Glomerular visceral epithelial cell (primary cell): ENCODE measurements around the gene ZNF692.

Experiments
- DNase-seq: peaks from one replicate; pipeline ENCODE4 v3.0.0-alpha.2; 2016; ENCODE audit errors: extremely low spot score

The ZNF692 gene

DNA sequence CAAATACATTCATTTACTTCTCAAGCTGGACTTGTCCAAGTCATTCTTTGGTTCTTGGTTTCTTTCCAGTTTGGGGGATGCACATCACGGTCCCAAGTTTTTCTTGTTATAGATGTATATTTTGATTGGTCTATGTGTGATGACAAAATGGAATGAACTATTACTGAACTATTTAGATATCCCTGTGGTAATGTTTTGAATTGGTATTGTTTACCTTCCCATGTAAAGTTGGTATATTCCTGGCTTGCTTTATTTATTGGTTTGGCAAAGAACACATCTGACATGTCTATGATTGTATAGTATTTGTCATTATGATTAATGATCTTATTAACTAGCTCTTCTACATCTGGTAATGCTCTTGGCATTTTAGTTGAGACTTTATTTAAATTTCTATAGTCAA lies 22.4 kb upstream of the ZNF692 start:
- no peak for DNase-seq

- peak; percentile 90 for DNase-seq
These were observed 15.2 kb upstream of the ZNF692 start for GRCh38 chr1:248873993-248874533.

GRCh38 chr1:248873409-248873992 lies 14.6 kb upstream of the ZNF692 start:
- DNase-seq = peak; percentile 99

- DNase-seq = peak; percentile 75
These were observed 14.0 kb upstream of the ZNF692 start for GRCh38 chr1:248872752-248873408.

- no peak for DNase-seq
These were observed 13.0 kb upstream of the ZNF692 start for GRCh38 chr1:248871837-248872401.

- peak; percentile 81 for DNase-seq
These were observed 4.4 kb upstream of the ZNF692 start for GRCh38 chr1:248862998-248863881.

- no peak for DNase-seq
These were observed 3.8 kb upstream of the ZNF692 start for GRCh38 chr1:248862695-248862997.

DNA sequence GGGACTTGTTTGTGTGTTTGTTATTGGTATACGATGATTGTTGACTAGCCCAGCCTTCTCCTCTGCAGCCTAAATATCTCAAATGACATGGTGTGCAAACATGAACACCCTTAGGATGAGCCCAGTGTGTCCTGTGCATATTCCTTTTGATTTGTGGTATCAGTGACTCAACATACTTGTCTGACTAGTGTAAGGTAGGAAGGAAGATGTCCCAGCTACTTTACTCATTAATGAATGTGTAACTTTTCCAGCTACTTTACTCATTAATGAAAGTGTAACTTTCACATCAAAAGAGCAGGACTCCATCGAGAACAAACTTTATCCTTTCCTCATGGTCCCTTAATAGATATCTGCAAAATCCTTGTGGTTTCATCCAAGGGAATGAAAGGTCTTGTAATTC lies 2.7 kb upstream of the ZNF692 start:
- DNase-seq = peak; percentile 17

DNA sequence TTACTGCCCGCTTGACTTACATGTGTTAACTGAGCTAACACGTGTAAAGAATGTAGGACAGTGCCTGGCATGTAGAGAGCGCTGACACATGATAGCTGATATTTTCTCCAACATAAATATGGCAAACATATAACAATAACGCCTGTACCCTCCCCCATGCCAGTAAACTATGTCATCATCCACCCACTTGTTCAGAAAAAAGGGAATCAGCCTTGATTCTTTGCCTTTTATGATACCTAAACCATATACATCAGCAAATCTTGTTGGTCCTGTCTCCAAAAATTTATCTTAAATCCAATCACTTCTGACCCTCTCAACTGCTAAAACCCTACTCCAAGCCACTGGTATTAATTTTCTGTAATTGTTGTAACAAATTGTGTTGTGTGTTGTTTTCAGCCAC lies 1.1 kb upstream of the ZNF692 start:
- no peak for DNase-seq

DNA sequence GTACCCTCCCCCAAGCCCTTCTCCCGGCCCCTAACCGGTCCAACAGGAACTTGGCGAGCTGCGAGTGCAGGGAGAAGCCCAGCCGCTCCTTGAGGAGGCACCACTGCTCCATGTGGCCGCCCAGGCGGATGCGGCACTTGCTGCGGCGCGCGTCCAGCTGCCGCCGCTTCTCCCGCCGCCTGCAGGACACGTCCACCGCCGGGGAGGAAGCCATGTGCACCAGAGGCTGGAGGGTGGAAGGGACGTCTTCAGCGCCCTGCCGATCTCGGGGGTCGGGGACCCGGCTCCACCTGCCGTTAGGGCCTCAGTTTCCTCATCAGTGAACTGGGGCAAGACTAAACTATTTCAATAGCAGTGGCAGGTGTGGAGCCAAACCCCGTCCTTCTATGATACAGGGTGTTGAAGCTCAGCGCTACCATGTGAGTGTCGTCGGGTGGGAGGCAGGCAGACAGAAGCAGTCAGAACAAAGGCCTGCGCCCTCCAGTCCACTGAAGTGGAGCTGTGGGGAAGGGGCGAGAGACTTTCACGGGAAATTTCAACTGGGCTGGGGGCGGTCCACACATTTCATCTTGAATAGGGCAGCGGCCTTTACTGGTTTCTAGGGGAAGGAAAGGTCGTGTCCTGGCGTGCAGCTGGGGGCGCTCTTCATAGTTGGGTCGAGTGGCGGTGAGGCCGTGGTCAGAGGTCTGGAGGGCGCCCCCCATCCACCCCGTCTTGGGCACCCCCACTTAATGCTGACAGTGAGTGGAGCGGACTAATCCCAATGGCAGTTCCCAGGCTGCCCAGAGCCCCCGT lies 592 bp downstream of the ZNF692 start:
- DNase-seq = peak; percentile 64

DNA sequence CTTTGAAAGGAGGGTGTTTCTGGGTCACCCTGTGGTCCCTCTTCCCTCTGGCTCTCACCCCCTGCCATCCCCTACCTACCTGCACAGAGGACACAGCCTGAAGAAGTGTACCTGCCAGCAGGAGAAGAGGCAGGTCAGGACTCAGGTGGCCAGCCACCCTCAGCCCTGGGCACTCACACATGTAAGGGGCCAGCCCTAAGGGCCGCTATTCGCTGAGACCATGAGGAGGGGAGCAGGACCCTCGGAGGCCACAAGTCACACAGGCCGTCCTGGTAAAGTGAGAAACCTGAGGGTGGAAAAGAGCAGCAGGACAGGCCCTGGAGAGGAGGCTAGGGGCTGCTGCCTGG lies 1.2 kb downstream of the ZNF692 start:
- DNase-seq = no peak

- no peak for DNase-seq
These were observed 1.7 kb downstream of the ZNF692 start for GRCh38 chr1:248857201-248857600.

- no peak for DNase-seq
These were observed 2.7 kb downstream of the ZNF692 start for GRCh38 chr1:248856176-248856575.

GRCh38 chr1:248855580-248855979 lies 3.3 kb downstream of the ZNF692 start:
- no peak for DNase-seq

DNA sequence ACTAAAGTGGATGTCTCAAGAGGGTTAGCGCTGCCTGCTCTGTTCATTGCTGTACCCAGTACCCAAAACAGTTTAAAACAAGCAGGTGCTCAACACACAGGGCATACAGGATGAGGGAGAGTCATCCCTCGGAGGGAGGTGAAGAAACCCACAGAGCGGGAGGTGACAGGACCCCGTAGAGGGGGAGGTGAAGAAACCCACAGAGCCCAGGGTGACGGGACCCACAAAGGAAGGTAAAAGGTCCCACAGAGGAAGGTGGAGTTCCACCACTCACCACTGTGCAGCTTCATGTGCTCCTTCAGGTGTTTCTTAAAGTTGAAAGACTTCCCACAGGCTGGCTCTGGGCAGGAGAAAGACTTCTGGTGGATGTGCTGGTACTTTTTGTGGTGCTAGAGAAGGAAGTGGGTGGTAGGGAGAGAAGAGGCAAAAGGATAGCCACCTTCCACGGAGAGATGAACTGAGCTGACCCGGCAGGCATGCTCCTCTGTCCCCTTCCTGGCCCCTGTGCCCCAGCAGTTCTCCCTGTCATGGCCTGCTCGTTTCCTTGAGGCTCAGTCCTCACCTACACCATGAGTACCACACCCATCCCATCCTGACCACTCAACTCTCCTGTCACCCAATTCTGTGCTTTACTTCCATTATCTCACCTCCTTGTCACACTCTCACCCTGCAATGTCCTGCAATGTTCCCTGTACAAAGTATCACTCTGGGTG lies 5.1 kb downstream of the ZNF692 start:
- DNase-seq = no peak

DNA sequence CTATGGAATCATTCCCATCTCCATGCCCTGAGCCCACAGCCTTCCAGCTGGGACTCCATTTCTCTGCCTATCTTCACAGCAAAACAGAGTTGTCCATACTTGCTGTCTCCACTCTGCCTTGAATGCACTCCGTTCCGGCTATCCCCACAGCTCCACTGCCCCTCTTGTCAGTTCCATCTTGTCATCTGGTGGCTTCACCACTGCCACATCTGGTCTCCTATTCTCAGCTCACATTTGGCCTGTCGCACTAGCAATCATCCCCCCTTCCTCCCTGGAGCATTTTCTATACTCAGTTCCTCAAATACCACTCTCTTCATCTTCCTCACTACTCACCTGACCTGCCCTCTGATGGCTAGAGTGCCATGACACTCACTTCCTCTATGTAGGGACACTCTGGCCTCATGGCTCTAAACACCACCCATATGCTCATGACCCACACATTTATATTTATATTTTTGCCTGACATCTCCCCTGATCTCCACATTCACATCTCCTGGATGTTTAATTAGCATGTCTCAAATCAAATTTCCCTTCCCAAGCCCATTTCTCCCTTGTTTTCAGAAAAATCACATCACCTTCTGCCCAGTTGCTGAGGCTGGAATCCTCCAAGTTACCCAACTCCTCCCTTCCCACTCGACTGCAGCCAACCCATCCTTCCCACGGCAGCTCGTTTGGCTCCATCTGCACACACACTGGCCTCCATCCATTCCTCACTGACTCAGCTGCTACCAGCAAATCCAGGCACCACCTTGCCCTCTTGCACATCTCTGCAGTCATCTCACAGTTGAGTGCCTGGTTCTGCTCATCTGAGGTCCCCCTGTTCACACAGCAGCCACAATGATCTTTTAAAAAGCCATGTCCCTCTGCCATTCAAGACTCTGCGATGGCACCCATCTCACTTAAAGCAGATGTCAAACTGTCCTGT lies 6.1 kb downstream of the ZNF692 start:
- no peak for DNase-seq

DNA sequence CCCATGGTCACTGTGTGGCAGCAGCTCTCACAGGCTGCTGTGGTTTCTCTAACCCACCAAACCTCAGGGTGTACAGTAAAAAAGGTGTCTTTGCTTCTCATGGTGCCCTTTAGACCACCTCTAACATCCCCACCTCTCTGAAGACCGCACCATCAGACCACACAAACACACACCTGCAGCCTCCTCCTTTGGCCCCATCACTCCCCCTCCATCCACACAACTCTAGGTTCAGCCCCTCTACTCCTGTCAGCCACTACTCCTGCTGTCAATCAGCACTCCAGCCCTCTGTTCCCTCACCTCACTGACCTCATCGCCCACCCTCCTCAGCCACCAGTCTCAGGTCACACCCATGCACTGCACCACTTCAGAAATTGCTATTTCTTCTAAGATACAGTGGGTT lies 7.5 kb downstream of the ZNF692 start:
- DNase-seq = no peak

- no peak for DNase-seq
These were observed 8.2 kb downstream of the ZNF692 start for GRCh38 chr1:248850536-248851251.

GRCh38 chr1:248850124-248850523 lies 8.8 kb downstream of the ZNF692 start:
- no peak for DNase-seq
